ENCODE data around the gene MAGEB17. TPM values are rescaled to one million over a fixed set of nuclear protein-coding genes. Genes with fewer than 3 reads are reported as not detected.

Gene MAGEB17
- total and polyA plus RNA-seq, 9 of the 15 experiments (the other 6 are each of a cell fraction or from before 2014, with no cell fraction given), result 0.07 to 0.45 (median 0.14) TPM; not detected in 1

- TF ChIP-seq ZNF280B (CRISPR knock-in tag; IDR thresholded peaks at IDR 0.05) (no peak), TAF1 (IDR thresholded peaks at IDR 0.05; ENCODE audit: control insufficient read depth, extremely low read depth, insufficient read depth, low read length, severe bottlenecking) (no peak)
Observed at GRCh38 chrX:16120431-16120830, 46.9 kb upstream of the MAGEB17 start (continued).

GRCh38 chrX:16123222-16123786 is 44.0 kb upstream of the MAGEB17 start, which contains the start of gene GRPR:
GRPR (plus strand) TSS chrX:16123565; CDS start chrX:16123954, 389 bp downstream.
- in situ Hi-C loops (cut with MboI), result no loop called here
- H3K4me3 ChIP-seq, result no peak within 1 kb of the TSS
- H3K9ac ChIP-seq (ENCODE audit: insufficient read depth in 1 of 2, low read depth in 2 of 2, low read length in 2 of 2), result no peak within 1 kb of the TSS
- H2AFZ ChIP-seq (ENCODE audit: low read depth, low read length), result no peak within 1 kb of the TSS
- peaks cover 0 to 12% of the 10 kb centered on the region in 2 experiments; a peak in 2 of 5 replicates for H3K4me1 ChIP-seq (replicated peaks in 1 of 2; ENCODE audit: control insufficient read depth in 2 of 2, insufficient read depth in 2 of 2, low read length in 2 of 2)
- BruUV-seq (replicated peaks), result no TSS peak
- H3K36me3 ChIP-seq (ENCODE audit: control insufficient read depth, insufficient read depth, low read length), result no peaks in the 10 kb centered on the region
- H3K79me2 ChIP-seq (ENCODE audit: control insufficient read depth, insufficient read depth, low read length), result no peaks in the 10 kb centered on the region
- DNase-seq (ENCODE audit: extremely low read depth in 1 of 4, low spot score in 3 of 4) (peak; percentile 52 to 74 (median 56)), ATAC-seq (peak; percentile 99), FAIRE-seq (peak; percentile 78)
- intact Hi-C loops (cut with micrococcal nuclease), result loop anchor here (1.0 to 5.0 kb wide), 2 partner anchors 89 to 314 kb away; no protein-coding TSS in a partner anchor
- no peaks in the 10 kb centered on the region for H3K27me3 ChIP-seq (ENCODE audit: control insufficient read depth in 2 of 2, insufficient read depth in 2 of 2, low read length in 2 of 2)
- ChIA-PET CTCF (ENCODE audit: low intra/inter-chr PET ratio) (interaction anchor here (1.4 kb wide), 1 partner anchor 89 kb away, joined by 6 read pairs; no protein-coding TSS in a partner anchor), POLR2A (no interaction called here)
- peaks cover 3% of the 10 kb centered on the region for H3K9me1 ChIP-seq (ENCODE audit: control insufficient read depth, insufficient read depth, low read length)
- no peaks in the 10 kb centered on the region for H4K20me1 ChIP-seq (replicated peaks; ENCODE audit: control insufficient read depth, insufficient read depth, low read length)
- WGBS (ENCODE audit: insufficient coverage, low coverage, missing lambda C conversion rate), result 0% methylated on average over 6 of the region's 6 CpGs
- no peak within 1 kb of the TSS for H3K27ac ChIP-seq (ENCODE audit: extremely low read depth, low read depth, low read length)
- no peak within 1 kb of the TSS for H3K4me2 ChIP-seq (ENCODE audit: insufficient read depth, low read length)
- H3K9me3 ChIP-seq (replicated peaks; ENCODE audit: control insufficient read depth, insufficient read depth, low read depth, low read length), result peaks cover 1% of the 10 kb centered on the region; the same call in 1 of the 2 replicates
- TF ChIP-seq IRF2 (CRISPR knock-in tag; IDR thresholded peaks at IDR 0.05) (no peak), SPI1 (IDR thresholded peaks at IDR 0.05; ENCODE audit: borderline replicate concordance, low read depth, low read length) (no peak), RCOR1 (IDR thresholded peaks at IDR 0.05; ENCODE audit: borderline replicate concordance in 1 of 2, low read depth in 2 of 2, low read length in 2 of 2) (0 out of 4 replicates have a peak, but pooled peaks of 1 of the 2 experiments have one; percentile 17), ZNF384 (IDR thresholded peaks at IDR 0.05; ENCODE audit: low read depth, low read length) (0 out of 2 replicates have a peak, but pooled peaks have one; percentile 36), SMC3 (conservative IDR thresholded peaks at IDR 0.05; ENCODE audit: insufficient read depth, low read depth, low read length) (peak; percentile 44)
- TF ChIP-seq, protein P1, sequence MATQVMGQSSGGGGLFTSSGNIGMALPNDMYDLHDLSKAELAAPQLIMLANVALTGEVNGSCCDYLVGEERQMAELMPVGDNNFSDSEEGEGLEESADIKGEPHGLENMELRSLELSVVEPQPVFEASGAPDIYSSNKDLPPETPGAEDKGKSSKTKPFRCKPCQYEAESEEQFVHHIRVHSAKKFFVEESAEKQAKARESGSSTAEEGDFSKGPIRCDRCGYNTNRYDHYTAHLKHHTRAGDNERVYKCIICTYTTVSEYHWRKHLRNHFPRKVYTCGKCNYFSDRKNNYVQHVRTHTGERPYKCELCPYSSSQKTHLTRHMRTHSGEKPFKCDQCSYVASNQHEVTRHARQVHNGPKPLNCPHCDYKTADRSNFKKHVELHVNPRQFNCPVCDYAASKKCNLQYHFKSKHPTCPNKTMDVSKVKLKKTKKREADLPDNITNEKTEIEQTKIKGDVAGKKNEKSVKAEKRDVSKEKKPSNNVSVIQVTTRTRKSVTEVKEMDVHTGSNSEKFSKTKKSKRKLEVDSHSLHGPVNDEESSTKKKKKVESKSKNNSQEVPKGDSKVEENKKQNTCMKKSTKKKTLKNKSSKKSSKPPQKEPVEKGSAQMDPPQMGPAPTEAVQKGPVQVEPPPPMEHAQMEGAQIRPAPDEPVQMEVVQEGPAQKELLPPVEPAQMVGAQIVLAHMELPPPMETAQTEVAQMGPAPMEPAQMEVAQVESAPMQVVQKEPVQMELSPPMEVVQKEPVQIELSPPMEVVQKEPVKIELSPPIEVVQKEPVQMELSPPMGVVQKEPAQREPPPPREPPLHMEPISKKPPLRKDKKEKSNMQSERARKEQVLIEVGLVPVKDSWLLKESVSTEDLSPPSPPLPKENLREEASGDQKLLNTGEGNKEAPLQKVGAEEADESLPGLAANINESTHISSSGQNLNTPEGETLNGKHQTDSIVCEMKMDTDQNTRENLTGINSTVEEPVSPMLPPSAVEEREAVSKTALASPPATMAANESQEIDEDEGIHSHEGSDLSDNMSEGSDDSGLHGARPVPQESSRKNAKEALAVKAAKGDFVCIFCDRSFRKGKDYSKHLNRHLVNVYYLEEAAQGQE (IDR thresholded peaks at IDR 0.05; ENCODE audit: borderline replicate concordance), result peak; percentile 65; the same call in 1 of the 2 replicates
- TF ChIP-seq, protein P1 (CRISPR knock-in tag; IDR thresholded peaks at IDR 0.05; ENCODE audit: low read depth), result no peak

Data from K562 (cell line).